Activated T-cell treated with anti-CD3 and anti-CD28 coated beads, Interleukin-2, amount 50 U/mL, for 4 hours (primary cell): Measurements from ENCODE around the gene CADM4. TPM values are rescaled to one million over a fixed set of nuclear protein-coding genes. Genes with fewer than 3 reads are reported as not detected.
A peak's percentile ranks its signal among the peaks of the same experiment; 100 is the strongest.

Experiments
- ATAC-seq, 2 donors: fragments of 200-7000 bp; cut with Tn5 transposase; one replicate each; pipeline ENCODE4 v1.10.0; 2021
- DNase-seq: peaks from one replicate; pipeline ENCODE4 v3.0.0-alpha.2; 2020
- H3K27me3 Mint-ChIP-seq: one replicate; pipeline ENCODE4 v1.8.0; 2021; ENCODE audit warnings: low read depth, mixed read lengths
- H3K36me3 Mint-ChIP-seq: one replicate; pipeline ENCODE4 v1.8.0; 2022; ENCODE audit warnings: mixed read lengths; ENCODE audit not compliant: insufficient read depth
- H3K4me1 Mint-ChIP-seq: one replicate; pipeline ENCODE4 v1.8.0; 2021; ENCODE audit warnings: low read depth, mixed read lengths
- H3K4me3 Mint-ChIP-seq: one replicate; pipeline ENCODE4 v1.8.0; 2021; ENCODE audit warnings: mild to moderate bottlenecking, moderate library complexity, mixed read lengths
- H3K9me3 Mint-ChIP-seq: one replicate; pipeline ENCODE4 v1.8.0; 2021; ENCODE audit warnings: mixed read lengths
- total RNA-seq, 3 donors: library from RNA; stranded (reverse); gene quantifications; one replicate each; pipeline ENCODE4 v1.2.1, GENCODE V29; 2021

Gene CADM4
- total RNA-seq, 3 donors from 2014 or later = 0.40 to 0.63 (median 0.42) TPM

GRCh38 chr19:43634068-43634467 is 5.6 kb downstream of the CADM4 start:
- Mint-ChIP-seq H3K4me3 (no peak overlapping the region), H3K9me3 (no peaks in the 10 kb centered on the region), H3K27me3 (peaks cover 26% of the 10 kb centered on the region), H3K4me1 (peaks cover 3% of the 10 kb centered on the region), H3K36me3 (no peaks in the 10 kb centered on the region)
- DNase-seq (no peak), ATAC-seq (no peak)

- no peak overlapping the region for H3K4me3 Mint-ChIP-seq
These were observed 6.1 kb downstream of the CADM4 start for GRCh38 chr19:43633520-43633919.

GRCh38 chr19:43631491-43631890 is 8.2 kb downstream of the CADM4 start:
- Mint-ChIP-seq H3K9me3 (no peaks in the 10 kb centered on the region), H3K4me3 (no peak overlapping the region), H3K27me3 (peaks cover 9% of the 10 kb centered on the region), H3K36me3 (no peaks in the 10 kb centered on the region), H3K4me1 (no peaks in the 10 kb centered on the region)
- no peak for ATAC-seq
- DNase-seq = no peak

More at GRCh38 chr19:43633520-43633919, 6.1 kb downstream of the CADM4 start:
- no peaks in the 10 kb centered on the region for H3K9me3 Mint-ChIP-seq
- peaks cover 20% of the 10 kb centered on the region for H3K27me3 Mint-ChIP-seq
- ATAC-seq (no peak), DNase-seq (no peak)
- H3K4me1 Mint-ChIP-seq = no peaks in the 10 kb centered on the region
- H3K36me3 Mint-ChIP-seq = no peaks in the 10 kb centered on the region

- H3K9me3 Mint-ChIP-seq = no peaks in the 10 kb centered on the region
- peaks cover 3% of the 10 kb centered on the region for H3K27me3 Mint-ChIP-seq
- DNase-seq = no peak
- ATAC-seq = no peak
- no peaks in the 10 kb centered on the region for H3K36me3 Mint-ChIP-seq
- no peak overlapping the region for H3K4me3 Mint-ChIP-seq
- H3K4me1 Mint-ChIP-seq = peaks cover 12% of the 10 kb centered on the region
These were observed 10.9 kb downstream of the CADM4 start for GRCh38 chr19:43628646-43629326.

GRCh38 chr19:43626838-43627237 is 12.8 kb downstream of the CADM4 start:
- DNase-seq = no peak
- no peak overlapping the region for H3K4me3 Mint-ChIP-seq
- no peaks in the 10 kb centered on the region for H3K9me3 Mint-ChIP-seq
- ATAC-seq = no peak
- no peaks in the 10 kb centered on the region for H3K27me3 Mint-ChIP-seq
- H3K4me1 Mint-ChIP-seq = peaks cover 12% of the 10 kb centered on the region
- H3K36me3 Mint-ChIP-seq = no peaks in the 10 kb centered on the region

- DNase-seq = no peak
- no peak overlapping the region for H3K4me3 Mint-ChIP-seq
- peaks cover 14% of the 10 kb centered on the region for H3K4me1 Mint-ChIP-seq
These were observed 13.6 kb downstream of the CADM4 start for GRCh38 chr19:43625918-43626579.

GRCh38 chr19:43624933-43625332 is 14.7 kb downstream of the CADM4 start:
- no peaks in the 10 kb centered on the region for H3K9me3 Mint-ChIP-seq
- no peaks in the 10 kb centered on the region for H3K36me3 Mint-ChIP-seq
- peak; percentile 80 to 86 for ATAC-seq
- H3K4me3 Mint-ChIP-seq = no peak overlapping the region
- DNase-seq = peak; percentile 83
- H3K4me1 Mint-ChIP-seq = peaks cover 24% of the 10 kb centered on the region
- no peaks in the 10 kb centered on the region for H3K27me3 Mint-ChIP-seq

More at GRCh38 chr19:43625918-43626579, 13.6 kb downstream of the CADM4 start:
- Mint-ChIP-seq H3K36me3 (no peaks in the 10 kb centered on the region), H3K9me3 (no peaks in the 10 kb centered on the region), H3K27me3 (no peaks in the 10 kb centered on the region)
- ATAC-seq = no peak

- H3K27me3 Mint-ChIP-seq = no peaks in the 10 kb centered on the region
- no peaks in the 10 kb centered on the region for H3K9me3 Mint-ChIP-seq
- no peak overlapping the region for H3K4me3 Mint-ChIP-seq
- H3K4me1 Mint-ChIP-seq = peaks cover 25% of the 10 kb centered on the region
- no peaks in the 10 kb centered on the region for H3K36me3 Mint-ChIP-seq
- DNase-seq (no peak), ATAC-seq (no peak)
These were observed 15.6 kb downstream of the CADM4 start for GRCh38 chr19:43623889-43624670.

GRCh38 chr19:43622956-43623355 is 16.7 kb downstream of the CADM4 start:
- Mint-ChIP-seq H3K36me3 (no peaks in the 10 kb centered on the region), H3K4me1 (peaks cover 28% of the 10 kb centered on the region), H3K27me3 (no peaks in the 10 kb centered on the region), H3K4me3 (no peak overlapping the region), H3K9me3 (no peaks in the 10 kb centered on the region)
- no peak for ATAC-seq
- DNase-seq = no peak

- H3K36me3 Mint-ChIP-seq = no peaks in the 10 kb centered on the region
- DNase-seq = no peak
- H3K4me1 Mint-ChIP-seq = peaks cover 28% of the 10 kb centered on the region
- no peaks in the 10 kb centered on the region for H3K9me3 Mint-ChIP-seq
- no peaks in the 10 kb centered on the region for H3K27me3 Mint-ChIP-seq
- no peak overlapping the region for H3K4me3 Mint-ChIP-seq
- no peak for ATAC-seq
These were observed 17.6 kb downstream of the CADM4 start for GRCh38 chr19:43622070-43622469.

GRCh38 chr19:43620061-43621001 is 19.3 kb downstream of the CADM4 start:
- peaks cover 28% of the 10 kb centered on the region for H3K4me1 Mint-ChIP-seq
- no peaks in the 10 kb centered on the region for H3K9me3 Mint-ChIP-seq
- no peaks in the 10 kb centered on the region for H3K27me3 Mint-ChIP-seq
- no peaks in the 10 kb centered on the region for H3K36me3 Mint-ChIP-seq
- H3K4me3 Mint-ChIP-seq = peak overlapping the region; percentile 97
- ATAC-seq (peak in 1 of 2 donors; percentile 3), DNase-seq (peak; percentile 84)

- peaks cover 21% of the 10 kb centered on the region for H3K4me1 Mint-ChIP-seq
- DNase-seq = peak; percentile 79
- H3K4me3 Mint-ChIP-seq = peak within 1 kb of the TSS; percentile 97
- ATAC-seq = peak; percentile 92
- H3K27me3 Mint-ChIP-seq = no peaks in the 10 kb centered on the region
- no peaks in the 10 kb centered on the region for H3K9me3 Mint-ChIP-seq
- no peaks in the 10 kb centered on the region for H3K36me3 Mint-ChIP-seq
These were observed 20.2 kb downstream of the CADM4 start, which contains the start of gene ZNF428 for GRCh38 chr19:43619262-43620060. Gene ZNF428, minus strand, starts transcription at chr19:43619629. Its CDS starts 5,325 bp downstream, at chr19:43614304.

- H3K4me1 Mint-ChIP-seq = peaks cover 18% of the 10 kb centered on the region
- H3K27me3 Mint-ChIP-seq = no peaks in the 10 kb centered on the region
- H3K9me3 Mint-ChIP-seq = no peaks in the 10 kb centered on the region
- H3K36me3 Mint-ChIP-seq = no peaks in the 10 kb centered on the region
- ATAC-seq (peak; percentile 51), DNase-seq (peak; percentile 17)
- H3K4me3 Mint-ChIP-seq = peak overlapping the region; percentile 97
These were observed 20.8 kb downstream of the CADM4 start for GRCh38 chr19:43618921-43619261.
